Peyer's patch (tissue), 4 donors: ENCODE data around the gene TRIO.

Experiments
- CTCF ChIP-seq, 6 experiments: fragments of 450-650 bp in 4 of 6; fragments of 200-600 bp in 2 of 6; sonication (generic) in 1 of 6; IDR thresholded peaks; one replicate each; pipeline ENCODE4 v1.5.1; 2017 to 2019; ENCODE audit warnings: antibody characterized with exemption in 6 of 6, mild to moderate bottlenecking in 3 of 6, moderate library complexity in 1 of 6
- POLR2A ChIP-seq, 2 donors: fragments of 450-650 bp; IDR thresholded peaks; one replicate each; pipeline ENCODE4 v1.5.1; 2017; ENCODE audit warnings: antibody characterized with exemption in 2 of 2, mild to moderate bottlenecking in 2 of 2, moderate library complexity in 2 of 2

GRCh38 chr5:14467251-14467650, 324.1 kb downstream of the TRIO start:
- TF ChIP-seq CTCF (IDR thresholded peaks at IDR 0.05) (no peak), POLR2A (IDR thresholded peaks at IDR 0.05) (no peak)
